HepG2 (cell line): Measurements from ENCODE around the gene PAXX. TPM values are rescaled to one million over a fixed set of nuclear protein-coding genes. Genes with fewer than 3 reads are reported as not detected.
A peak's percentile ranks its signal among the peaks of the same experiment; 100 is the strongest.

Experiments
- ATF2 ChIP-seq: sonication (generic); formaldehyde crosslinking; IDR thresholded peaks from 2 replicates; pipeline ENCODE4 v1.4.0; 2020; ENCODE audit warnings: missing genetic modification reagents
- CTCF ChIP-seq: sonication (generic); formaldehyde crosslinking; IDR thresholded peaks from 2 replicates; pipeline ENCODE4 v1.5.0; 2020; ENCODE audit warnings: mild to moderate bottlenecking, missing genetic modification reagents, moderate library complexity
- GABPB1 ChIP-seq: IDR thresholded peaks from 2 replicates; pipeline ENCODE4 v1.6.1; 2016; ENCODE audit warnings: mild to moderate bottlenecking, missing genetic modification reagents, moderate library complexity, missing compliant biosample characterization
- KDM2A ChIP-seq: sonication (generic); formaldehyde crosslinking; IDR thresholded peaks from 2 replicates; pipeline ENCODE4 v1.4.0; 2020; ENCODE audit warnings: low read depth, missing genetic modification reagents, borderline replicate concordance
- RAD21 ChIP-seq: fragments of 450-650 bp; formaldehyde crosslinking; IDR thresholded peaks from 2 replicates; pipeline ENCODE4 v1.5.0; 2020; ENCODE audit warnings: mild to moderate bottlenecking
- SKI ChIP-seq: fragments of 450-650 bp; IDR thresholded peaks from one replicate; pipeline ENCODE4 v1.6.1; 2018; ENCODE audit warnings: mild to moderate bottlenecking; ENCODE audit not compliant: partially characterized antibody
- STAG1 ChIP-seq: sonication (generic); formaldehyde crosslinking; IDR thresholded peaks from 2 replicates; pipeline ENCODE4 v1.4.0; 2020; ENCODE audit warnings: missing genetic modification reagents
- ZNF280D ChIP-seq: sonication (generic); formaldehyde crosslinking; IDR thresholded peaks from 2 replicates; pipeline ENCODE4 v1.5.1; 2020; ENCODE audit warnings: mild to moderate bottlenecking, missing genetic modification reagents
- polyA plus RNA-seq, 8 experiments: library from polyadenylated mRNA; depleted of rRNA in 3 of 8; stranded (reverse) in 7 of 8; unstranded in 1 of 8; fragments of >200 nt; fragmentation: Illumina TruSeq in 4 of 8; extraction: Trizol in 4 of 8; gene quantifications; 2 replicates each; pipeline versions ENCODE4 v1.2.1 to v1.2.3, GENCODE V29; 2011 to 2016; ENCODE audit warnings: low read depth in 4 of 8, missing spikeins in 1 of 8, mixed read lengths in 1 of 8; ENCODE audit not compliant: insufficient read depth in 1 of 8
- total RNA-seq, 5 experiments: library from RNA; depleted of rRNA; stranded (reverse); fragments of >200 nt; fragmentation: Illumina TruSeq; extraction: Trizol; gene quantifications; 2 replicates each; pipeline ENCODE4 v1.2.3, GENCODE V29; 2016; ENCODE audit warnings: low read depth in 1 of 5
- TF ChIP-seq, protein P1 (sequence below): sonication (generic); formaldehyde crosslinking; IDR thresholded peaks from 2 replicates; pipeline ENCODE4 v1.5.1; 2020; ENCODE audit warnings: mild to moderate bottlenecking, missing genetic modification reagents, moderate library complexity

PAXX gene
- total and polyA plus RNA-seq, 2 of the 13 experiments (the other 11 are each of a cell fraction or from before 2014, with no cell fraction given) = 14.0 to 31.9 TPM

DNA sequence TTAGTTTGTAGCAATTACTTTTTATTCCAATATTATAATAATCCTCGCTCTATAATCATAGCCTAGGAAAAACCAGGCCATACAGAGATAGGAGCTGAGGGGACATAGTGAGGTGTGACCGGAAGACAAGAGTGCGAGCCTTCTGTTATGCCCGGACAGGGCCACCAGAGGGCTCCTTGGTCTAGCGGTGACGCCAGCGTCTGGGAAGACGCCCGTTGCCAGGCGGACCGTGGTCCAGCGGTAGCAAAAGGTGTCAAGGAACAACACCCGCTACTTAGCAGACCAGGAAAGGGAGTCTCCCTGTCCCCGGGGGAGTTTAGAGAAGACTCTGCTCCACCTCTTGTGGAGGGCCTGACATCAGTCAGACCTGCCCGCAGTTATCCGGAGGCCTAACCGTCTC is 12.1 kb downstream of the PAXX start (continued):
- TF ChIP-seq ZNF280D (CRISPR knock-in tag) (peak; percentile 95), STAG1 (CRISPR knock-in tag) (peak; percentile 54), SKI (peak; percentile 15), CTCF (peak; percentile 55), ATF2 (CRISPR knock-in tag) (0 out of 2 replicates have a peak, but pooled peaks have one; percentile 35), KDM2A (CRISPR knock-in tag) (0 out of 2 replicates have a peak, but pooled peaks have one; percentile 37), GABPB1 (peak; percentile 46; the same call in 1 of the 2 replicates), RAD21 (CRISPR knock-in tag) (peak; percentile 40; the same call in 1 of the 2 replicates)
- TF ChIP-seq, protein P1, sequence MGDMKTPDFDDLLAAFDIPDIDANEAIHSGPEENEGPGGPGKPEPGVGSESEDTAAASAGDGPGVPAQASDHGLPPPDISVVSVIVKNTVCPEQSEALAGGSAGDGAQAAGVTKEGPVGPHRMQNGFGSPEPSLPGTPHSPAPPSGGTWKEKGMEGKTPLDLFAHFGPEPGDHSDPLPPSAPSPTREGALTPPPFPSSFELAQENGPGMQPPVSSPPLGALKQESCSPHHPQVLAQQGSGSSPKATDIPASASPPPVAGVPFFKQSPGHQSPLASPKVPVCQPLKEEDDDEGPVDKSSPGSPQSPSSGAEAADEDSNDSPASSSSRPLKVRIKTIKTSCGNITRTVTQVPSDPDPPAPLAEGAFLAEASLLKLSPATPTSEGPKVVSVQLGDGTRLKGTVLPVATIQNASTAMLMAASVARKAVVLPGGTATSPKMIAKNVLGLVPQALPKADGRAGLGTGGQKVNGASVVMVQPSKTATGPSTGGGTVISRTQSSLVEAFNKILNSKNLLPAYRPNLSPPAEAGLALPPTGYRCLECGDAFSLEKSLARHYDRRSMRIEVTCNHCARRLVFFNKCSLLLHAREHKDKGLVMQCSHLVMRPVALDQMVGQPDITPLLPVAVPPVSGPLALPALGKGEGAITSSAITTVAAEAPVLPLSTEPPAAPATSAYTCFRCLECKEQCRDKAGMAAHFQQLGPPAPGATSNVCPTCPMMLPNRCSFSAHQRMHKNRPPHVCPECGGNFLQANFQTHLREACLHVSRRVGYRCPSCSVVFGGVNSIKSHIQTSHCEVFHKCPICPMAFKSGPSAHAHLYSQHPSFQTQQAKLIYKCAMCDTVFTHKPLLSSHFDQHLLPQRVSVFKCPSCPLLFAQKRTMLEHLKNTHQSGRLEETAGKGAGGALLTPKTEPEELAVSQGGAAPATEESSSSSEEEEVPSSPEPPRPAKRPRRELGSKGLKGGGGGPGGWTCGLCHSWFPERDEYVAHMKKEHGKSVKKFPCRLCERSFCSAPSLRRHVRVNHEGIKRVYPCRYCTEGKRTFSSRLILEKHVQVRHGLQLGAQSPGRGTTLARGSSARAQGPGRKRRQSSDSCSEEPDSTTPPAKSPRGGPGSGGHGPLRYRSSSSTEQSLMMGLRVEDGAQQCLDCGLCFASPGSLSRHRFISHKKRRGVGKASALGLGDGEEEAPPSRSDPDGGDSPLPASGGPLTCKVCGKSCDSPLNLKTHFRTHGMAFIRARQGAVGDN = peak; percentile 25; the same call in 1 of the 2 replicates
